HG03060 (cell line): ENCODE measurements around the gene FGGY.

Experiments
- ATAC-seq: cut with Tn5 transposase; IDR thresholded peaks from one replicate; pipeline ENCODE4 v1.9.1; 2021; ENCODE audit warnings: low read depth, moderate number of reproducible peaks; ENCODE audit not compliant: unreplicated experiment

Gene FGGY

GRCh38 chr1:59687081-59687480 is 390.2 kb downstream of the FGGY start:
- ATAC-seq: no peak

GRCh38 chr1:59688976-59689375 is 392.1 kb downstream of the FGGY start:
- no peak for ATAC-seq

- ATAC-seq: no peak
Measured at GRCh38 chr1:59689730-59690129, 392.8 kb downstream of the FGGY start.

GRCh38 chr1:59690171-59690930 is 393.5 kb downstream of the FGGY start:
- no peak for ATAC-seq

GRCh38 chr1:59691261-59691660 is 394.4 kb downstream of the FGGY start:
- ATAC-seq: no peak

- no peak for ATAC-seq
Measured at GRCh38 chr1:59692591-59692990, 395.7 kb downstream of the FGGY start.

- ATAC-seq: no peak
Measured at GRCh38 chr1:59693406-59693805, 396.5 kb downstream of the FGGY start.

GRCh38 chr1:59695252-59695651 is 398.4 kb downstream of the FGGY start:
- ATAC-seq: no peak

- no peak for ATAC-seq
Measured at GRCh38 chr1:59696421-59697115, 399.7 kb downstream of the FGGY start.

- no peak for ATAC-seq
Measured at GRCh38 chr1:59697150-59697800, 400.4 kb downstream of the FGGY start.

GRCh38 chr1:59698386-59698785 is 401.5 kb downstream of the FGGY start:
- no peak for ATAC-seq

- ATAC-seq: no peak
Measured at GRCh38 chr1:59699227-59699847, 402.4 kb downstream of the FGGY start.

- no peak for ATAC-seq
Measured at GRCh38 chr1:59701376-59701775, 404.5 kb downstream of the FGGY start.

- ATAC-seq: no peak
Measured at GRCh38 chr1:59703226-59703917, 406.5 kb downstream of the FGGY start.

- no peak for ATAC-seq
Measured at GRCh38 chr1:59703918-59704378, 407.1 kb downstream of the FGGY start.

GRCh38 chr1:59704716-59705115 is 407.8 kb downstream of the FGGY start:
- no peak for ATAC-seq

- no peak for ATAC-seq
Measured at GRCh38 chr1:59705466-59706302, 408.8 kb downstream of the FGGY start.

GRCh38 chr1:59706303-59706599 is 409.4 kb downstream of the FGGY start:
- no peak for ATAC-seq

GRCh38 chr1:59707178-59707791 is 410.4 kb downstream of the FGGY start:
- ATAC-seq: no peak
